Measurements from ENCODE around the gene MOCOS. TPM values are rescaled to one million over a fixed set of nuclear protein-coding genes. Genes with fewer than 3 reads are reported as not detected.

The MOCOS gene, protein sequence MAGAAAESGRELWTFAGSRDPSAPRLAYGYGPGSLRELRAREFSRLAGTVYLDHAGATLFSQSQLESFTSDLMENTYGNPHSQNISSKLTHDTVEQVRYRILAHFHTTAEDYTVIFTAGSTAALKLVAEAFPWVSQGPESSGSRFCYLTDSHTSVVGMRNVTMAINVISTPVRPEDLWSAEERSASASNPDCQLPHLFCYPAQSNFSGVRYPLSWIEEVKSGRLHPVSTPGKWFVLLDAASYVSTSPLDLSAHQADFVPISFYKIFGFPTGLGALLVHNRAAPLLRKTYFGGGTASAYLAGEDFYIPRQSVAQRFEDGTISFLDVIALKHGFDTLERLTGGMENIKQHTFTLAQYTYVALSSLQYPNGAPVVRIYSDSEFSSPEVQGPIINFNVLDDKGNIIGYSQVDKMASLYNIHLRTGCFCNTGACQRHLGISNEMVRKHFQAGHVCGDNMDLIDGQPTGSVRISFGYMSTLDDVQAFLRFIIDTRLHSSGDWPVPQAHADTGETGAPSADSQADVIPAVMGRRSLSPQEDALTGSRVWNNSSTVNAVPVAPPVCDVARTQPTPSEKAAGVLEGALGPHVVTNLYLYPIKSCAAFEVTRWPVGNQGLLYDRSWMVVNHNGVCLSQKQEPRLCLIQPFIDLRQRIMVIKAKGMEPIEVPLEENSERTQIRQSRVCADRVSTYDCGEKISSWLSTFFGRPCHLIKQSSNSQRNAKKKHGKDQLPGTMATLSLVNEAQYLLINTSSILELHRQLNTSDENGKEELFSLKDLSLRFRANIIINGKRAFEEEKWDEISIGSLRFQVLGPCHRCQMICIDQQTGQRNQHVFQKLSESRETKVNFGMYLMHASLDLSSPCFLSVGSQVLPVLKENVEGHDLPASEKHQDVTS
- polyA plus RNA-seq (2011; rRNA removed) (12.5 and 12.6 TPM in 2 replicates), polyA minus RNA-seq (2011; rRNA and poly(A)+ RNA removed) (19.8 and 28.9 TPM in 2 replicates)

DNA sequence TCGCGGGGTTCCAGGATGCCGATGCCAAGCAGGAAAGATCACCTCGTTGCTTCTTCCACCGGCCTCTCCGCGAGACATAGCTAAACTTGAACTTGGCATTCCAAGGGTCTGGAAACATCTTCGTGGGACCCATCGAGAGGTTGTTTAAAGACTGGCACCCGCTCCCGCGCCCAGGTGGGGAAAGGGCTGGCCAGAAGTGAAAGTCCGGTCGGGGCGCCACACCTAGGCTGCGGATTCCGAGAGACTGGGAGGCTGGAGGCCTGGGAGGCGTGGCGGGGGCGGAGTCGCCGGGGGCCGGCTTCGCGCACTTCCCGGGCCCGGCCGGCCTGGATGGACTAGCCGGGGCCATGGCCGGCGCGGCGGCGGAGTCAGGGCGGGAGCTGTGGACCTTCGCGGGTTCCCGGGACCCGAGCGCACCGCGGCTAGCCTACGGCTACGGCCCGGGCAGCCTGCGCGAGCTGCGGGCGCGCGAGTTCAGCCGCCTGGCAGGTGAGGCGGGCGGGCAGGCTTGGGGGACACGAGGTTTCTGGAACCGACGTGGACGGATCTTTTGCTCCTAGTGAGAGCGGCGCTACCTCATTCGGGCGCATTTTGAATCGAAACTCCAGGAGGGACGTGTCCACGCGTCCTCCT is at the start of gene MOCOS:
Gene MOCOS (plus strand): TSS at position 305 of the 633 bp plus-strand sequence. CDS start 43 bp downstream, at position 348.
- CTCF ChIA-PET = interaction anchor here (0.9 kb wide), 1 partner anchor 92 kb away, joined by 3 read pairs; no protein-coding TSS in a partner anchor
- H3K27me3 ChIP-seq (ENCODE audit: control insufficient read depth, insufficient read depth, low read length) = no peaks in the 10 kb centered on the region
- H3K4me3 ChIP-seq (ENCODE audit: low read depth, low read length) = peak within 1 kb of the TSS; percentile 60
- DNase-seq (ENCODE audit: low read depth) = no peak
- POLR2A ChIA-PET = no interaction called here
- H3K36me3 ChIP-seq (ENCODE audit: control insufficient read depth, insufficient read depth, low read length) = no peaks in the 10 kb centered on the region; the same call in 1 of the 2 replicates
- TF ChIP-seq, protein P1, sequence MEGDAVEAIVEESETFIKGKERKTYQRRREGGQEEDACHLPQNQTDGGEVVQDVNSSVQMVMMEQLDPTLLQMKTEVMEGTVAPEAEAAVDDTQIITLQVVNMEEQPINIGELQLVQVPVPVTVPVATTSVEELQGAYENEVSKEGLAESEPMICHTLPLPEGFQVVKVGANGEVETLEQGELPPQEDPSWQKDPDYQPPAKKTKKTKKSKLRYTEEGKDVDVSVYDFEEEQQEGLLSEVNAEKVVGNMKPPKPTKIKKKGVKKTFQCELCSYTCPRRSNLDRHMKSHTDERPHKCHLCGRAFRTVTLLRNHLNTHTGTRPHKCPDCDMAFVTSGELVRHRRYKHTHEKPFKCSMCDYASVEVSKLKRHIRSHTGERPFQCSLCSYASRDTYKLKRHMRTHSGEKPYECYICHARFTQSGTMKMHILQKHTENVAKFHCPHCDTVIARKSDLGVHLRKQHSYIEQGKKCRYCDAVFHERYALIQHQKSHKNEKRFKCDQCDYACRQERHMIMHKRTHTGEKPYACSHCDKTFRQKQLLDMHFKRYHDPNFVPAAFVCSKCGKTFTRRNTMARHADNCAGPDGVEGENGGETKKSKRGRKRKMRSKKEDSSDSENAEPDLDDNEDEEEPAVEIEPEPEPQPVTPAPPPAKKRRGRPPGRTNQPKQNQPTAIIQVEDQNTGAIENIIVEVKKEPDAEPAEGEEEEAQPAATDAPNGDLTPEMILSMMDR (IDR thresholded peaks at IDR 0.05; ENCODE audit: insufficient read depth, low read depth, low read length) = no peak

DNA sequence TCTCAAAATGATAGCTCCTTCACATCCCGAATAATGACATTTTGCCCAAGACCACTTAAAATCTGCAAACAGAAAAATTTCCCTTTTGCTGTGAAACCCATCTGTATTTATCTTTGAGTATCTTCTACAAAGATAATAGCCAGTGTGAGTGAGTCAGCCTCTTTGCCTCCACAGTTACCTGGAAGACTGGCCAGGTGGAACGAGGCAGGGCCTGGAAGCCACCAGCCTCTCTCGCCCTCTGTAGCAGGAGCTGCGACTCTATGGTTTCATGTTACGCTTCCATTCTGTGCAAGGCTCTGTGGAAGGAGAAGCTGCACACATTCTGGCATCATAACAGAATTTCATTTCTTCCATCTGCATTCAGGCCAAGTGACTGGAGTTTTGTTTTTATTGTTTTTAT is 48.1 kb upstream of the MOCOS start:
- DNase-seq (ENCODE audit: low read depth) = no peak
- no peaks in the 10 kb centered on the region for H3K27me3 ChIP-seq (ENCODE audit: control insufficient read depth, insufficient read depth, low read length)
- peaks cover 14% of the 10 kb centered on the region for H3K36me3 ChIP-seq (ENCODE audit: control insufficient read depth, insufficient read depth, low read length)
- CTCF ChIA-PET = interaction anchor here (0.8 to 1.3 kb wide), 2 partner anchors 9 to 41 kb away, joined by 3 read pairs; no protein-coding TSS in a partner anchor
- H3K4me3 ChIP-seq (ENCODE audit: low read depth, low read length) = no peak overlapping the region
- TF ChIP-seq, protein P1 (IDR thresholded peaks at IDR 0.05; ENCODE audit: insufficient read depth, low read depth, low read length) = no peak
- POLR2A ChIA-PET = no interaction called here

DNA sequence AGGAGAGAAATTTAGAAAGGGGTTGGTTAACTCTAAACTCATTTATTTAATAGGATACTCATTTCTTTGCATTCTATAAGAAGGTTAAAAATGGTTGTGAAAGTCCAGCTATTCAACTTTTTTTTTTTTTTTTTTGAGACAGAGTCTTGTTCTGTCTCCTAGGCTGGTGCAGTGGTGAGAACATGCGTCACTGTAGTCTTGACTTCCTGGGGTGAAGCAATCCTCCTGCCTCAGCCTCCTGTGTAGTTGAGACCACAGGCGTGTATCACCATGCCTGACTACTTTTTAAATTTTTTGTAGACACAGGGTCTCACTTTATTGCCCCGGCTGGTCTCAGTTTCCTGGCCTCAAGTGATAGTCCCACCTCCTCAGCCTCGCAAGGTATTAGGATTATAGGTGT is 45.7 kb upstream of the MOCOS start:
- Histone ChIP-seq H3K27me3 (ENCODE audit: control insufficient read depth, insufficient read depth, low read length) (no peaks in the 10 kb centered on the region), H3K4me3 (ENCODE audit: low read depth, low read length) (no peak overlapping the region), H3K36me3 (ENCODE audit: control insufficient read depth, insufficient read depth, low read length) (peaks cover 19% of the 10 kb centered on the region)
- no peak for DNase-seq (ENCODE audit: low read depth)
- TF ChIP-seq, protein P1 (IDR thresholded peaks at IDR 0.05; ENCODE audit: insufficient read depth, low read depth, low read length) = no peak
- CTCF ChIA-PET = interaction anchor here (1.2 kb wide), 1 partner anchor 8 kb away, joined by 3 read pairs; no protein-coding TSS in a partner anchor
- POLR2A ChIA-PET = interaction anchor here (0.6 kb wide), 1 partner anchor 76 kb away, joined by 5 read pairs; no protein-coding TSS in a partner anchor

DNA sequence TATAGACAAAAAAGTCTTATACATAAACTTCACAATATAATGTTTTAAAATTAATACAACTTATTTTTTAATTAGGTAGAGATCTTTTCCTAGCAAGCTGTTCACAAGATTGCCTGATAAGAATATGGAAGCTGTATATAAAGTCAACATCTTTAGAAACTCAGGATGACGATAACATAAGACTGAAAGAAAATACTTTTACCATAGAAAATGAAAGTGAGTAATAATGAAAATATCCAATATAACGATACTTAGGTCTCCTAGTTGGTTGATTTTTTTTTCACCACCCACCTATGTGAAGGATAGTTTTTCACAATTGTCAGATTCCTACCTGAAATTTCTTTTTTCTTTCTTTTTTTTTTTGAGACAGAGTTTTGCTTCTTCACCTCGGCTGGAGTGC is 44.5 kb upstream of the MOCOS start:
- Histone ChIP-seq H3K36me3 (ENCODE audit: control insufficient read depth, insufficient read depth, low read length) (peaks cover 20% of the 10 kb centered on the region), H3K4me3 (ENCODE audit: low read depth, low read length) (no peak overlapping the region), H3K27me3 (ENCODE audit: control insufficient read depth, insufficient read depth, low read length) (no peaks in the 10 kb centered on the region)
- no peak for DNase-seq (ENCODE audit: low read depth)
- ChIA-PET CTCF (no interaction called here), POLR2A (no interaction called here)
- TF ChIP-seq, protein P1 (IDR thresholded peaks at IDR 0.05; ENCODE audit: insufficient read depth, low read depth, low read length) = no peak
